Endothelial cell (in vitro differentiated cells): Measurements from ENCODE around the gene MMRN2. TPM values are rescaled to one million over a fixed set of nuclear protein-coding genes. Genes with fewer than 3 reads are reported as not detected.

Experiments used
- DNase-seq: peaks from one replicate; pipeline ENCODE4 v3.0.0; 2021; ENCODE audit warnings: low spot score
- H3K27ac Mint-ChIP-seq: one replicate; pipeline ENCODE4 v1.8.0; 2021; ENCODE audit warnings: mixed read lengths, inconsistent platforms; ENCODE audit not compliant: unreplicated experiment
- H3K27me3 Mint-ChIP-seq: one replicate; pipeline ENCODE4 v1.8.0; 2021; ENCODE audit warnings: mild to moderate bottlenecking, moderate library complexity, mixed read lengths, inconsistent platforms; ENCODE audit not compliant: unreplicated experiment
- H3K36me3 Mint-ChIP-seq: one replicate; pipeline ENCODE4 v1.8.0; 2021; ENCODE audit warnings: mild to moderate bottlenecking, low read depth, mixed read lengths, inconsistent platforms; ENCODE audit not compliant: unreplicated experiment
- H3K4me1 Mint-ChIP-seq: one replicate; pipeline ENCODE4 v1.8.0; 2021; ENCODE audit warnings: mild to moderate bottlenecking, mixed read lengths, inconsistent platforms; ENCODE audit not compliant: unreplicated experiment
- H3K4me3 Mint-ChIP-seq: one replicate; pipeline ENCODE4 v1.8.0; 2021; ENCODE audit warnings: mild to moderate bottlenecking, mixed read lengths, inconsistent platforms; ENCODE audit not compliant: unreplicated experiment
- H3K9me3 Mint-ChIP-seq: one replicate; pipeline ENCODE4 v1.8.0; 2021; ENCODE audit warnings: mixed read lengths, inconsistent platforms; ENCODE audit not compliant: unreplicated experiment
- total RNA-seq: library from RNA; stranded (reverse); fragmentation: NEBNext Ultra II Directional; extraction: Animal tissue kit (Norgen Biotek cat#: 25700); gene quantifications from one replicate; pipeline ENCODE4 v1.2.1, GENCODE V29; 2021; ENCODE audit not compliant: unreplicated experiment
- TF ChIP-seq, protein P1 (sequence below): fragments of 200-600 bp; sonication (generic); IDR thresholded peaks from one replicate; pipeline ENCODE4 v1.5.0; 2021; ENCODE audit warnings: antibody characterized with exemption; ENCODE audit not compliant: unreplicated experiment

Gene MMRN2
- total RNA-seq, 1 donor from 2014 or later = 563 TPM

GRCh38 chr10:86929468-86930380 is 27.7 kb downstream of the MMRN2 start:
- no peaks in the 10 kb centered on the region for H3K9me3 Mint-ChIP-seq
- H3K4me1 Mint-ChIP-seq = no peaks in the 10 kb centered on the region
- no peak overlapping the region for H3K4me3 Mint-ChIP-seq
- H3K27me3 Mint-ChIP-seq = peaks cover 4% of the 10 kb centered on the region
- TF ChIP-seq, protein P1, sequence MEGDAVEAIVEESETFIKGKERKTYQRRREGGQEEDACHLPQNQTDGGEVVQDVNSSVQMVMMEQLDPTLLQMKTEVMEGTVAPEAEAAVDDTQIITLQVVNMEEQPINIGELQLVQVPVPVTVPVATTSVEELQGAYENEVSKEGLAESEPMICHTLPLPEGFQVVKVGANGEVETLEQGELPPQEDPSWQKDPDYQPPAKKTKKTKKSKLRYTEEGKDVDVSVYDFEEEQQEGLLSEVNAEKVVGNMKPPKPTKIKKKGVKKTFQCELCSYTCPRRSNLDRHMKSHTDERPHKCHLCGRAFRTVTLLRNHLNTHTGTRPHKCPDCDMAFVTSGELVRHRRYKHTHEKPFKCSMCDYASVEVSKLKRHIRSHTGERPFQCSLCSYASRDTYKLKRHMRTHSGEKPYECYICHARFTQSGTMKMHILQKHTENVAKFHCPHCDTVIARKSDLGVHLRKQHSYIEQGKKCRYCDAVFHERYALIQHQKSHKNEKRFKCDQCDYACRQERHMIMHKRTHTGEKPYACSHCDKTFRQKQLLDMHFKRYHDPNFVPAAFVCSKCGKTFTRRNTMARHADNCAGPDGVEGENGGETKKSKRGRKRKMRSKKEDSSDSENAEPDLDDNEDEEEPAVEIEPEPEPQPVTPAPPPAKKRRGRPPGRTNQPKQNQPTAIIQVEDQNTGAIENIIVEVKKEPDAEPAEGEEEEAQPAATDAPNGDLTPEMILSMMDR = no peak
- peaks cover 18% of the 10 kb centered on the region for H3K36me3 Mint-ChIP-seq
- no peak overlapping the region for H3K27ac Mint-ChIP-seq
- DNase-seq = no peak

DNA sequence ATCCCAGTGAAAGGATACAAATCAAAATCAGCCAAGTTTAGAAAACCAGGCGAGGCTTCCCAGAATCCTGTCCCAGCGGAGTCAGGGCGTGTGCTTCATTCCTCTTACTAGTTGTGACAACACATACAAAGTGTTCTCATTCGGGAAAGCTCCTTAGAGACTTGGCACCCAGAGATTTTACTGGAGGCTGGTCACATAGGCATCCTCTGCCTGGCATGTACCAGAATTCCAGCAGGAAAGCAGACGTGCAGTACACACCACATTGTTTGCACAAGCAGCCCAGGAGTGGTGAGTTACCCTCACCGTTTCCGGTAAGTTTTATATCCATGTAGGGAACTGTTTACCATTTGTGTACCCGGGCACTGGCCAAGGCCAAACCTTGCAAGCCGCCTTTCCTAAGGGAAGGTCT is 34.9 kb downstream of the MMRN2 start:
- TF ChIP-seq, protein P1 = no peak
- Mint-ChIP-seq H3K9me3 (no peaks in the 10 kb centered on the region), H3K4me3 (no peak overlapping the region), H3K4me1 (no peaks in the 10 kb centered on the region), H3K36me3 (no peaks in the 10 kb centered on the region), H3K27me3 (no peaks in the 10 kb centered on the region), H3K27ac (no peak overlapping the region)
- no peak for DNase-seq

DNA sequence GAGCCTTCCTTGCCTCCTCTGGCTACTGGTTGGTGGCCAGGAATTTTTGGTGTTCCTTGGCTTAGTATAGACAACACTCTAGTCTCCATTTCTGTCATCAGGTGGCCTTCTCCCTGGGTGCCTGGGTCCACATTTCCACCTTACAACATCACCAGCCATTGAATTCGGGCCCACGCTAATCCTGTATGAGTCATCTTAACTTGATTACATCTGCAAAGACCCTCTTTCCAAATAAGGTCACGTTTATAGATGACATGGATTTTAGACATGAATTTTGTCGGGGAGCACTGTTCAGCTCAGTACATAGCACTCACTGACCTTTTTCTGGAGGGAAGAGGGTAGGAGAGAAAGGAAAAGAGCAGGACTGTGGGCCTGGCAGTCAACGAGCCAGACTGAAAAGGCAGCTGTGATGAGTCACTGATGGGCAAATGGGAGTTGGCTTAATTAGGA is 39.4 kb downstream of the MMRN2 start:
- no peaks in the 10 kb centered on the region for H3K4me1 Mint-ChIP-seq
- TF ChIP-seq, protein P1 = no peak
- H3K27me3 Mint-ChIP-seq = no peaks in the 10 kb centered on the region
- no peaks in the 10 kb centered on the region for H3K36me3 Mint-ChIP-seq
- no peak for DNase-seq
- no peak overlapping the region for H3K27ac Mint-ChIP-seq
- no peak overlapping the region for H3K4me3 Mint-ChIP-seq
- no peaks in the 10 kb centered on the region for H3K9me3 Mint-ChIP-seq

GRCh38 chr10:86914734-86915133 is 42.7 kb downstream of the MMRN2 start:
- Mint-ChIP-seq H3K9me3 (no peaks in the 10 kb centered on the region), H3K27ac (no peak overlapping the region), H3K4me3 (no peak overlapping the region), H3K36me3 (no peaks in the 10 kb centered on the region), H3K4me1 (no peaks in the 10 kb centered on the region), H3K27me3 (no peaks in the 10 kb centered on the region)
- TF ChIP-seq, protein P1 = no peak
- no peak for DNase-seq

GRCh38 chr10:86905429-86905828 is 52.0 kb downstream of the MMRN2 start:
- no peaks in the 10 kb centered on the region for H3K9me3 Mint-ChIP-seq
- H3K27ac Mint-ChIP-seq = no peak overlapping the region
- no peaks in the 10 kb centered on the region for H3K4me1 Mint-ChIP-seq
- no peak for DNase-seq
- TF ChIP-seq, protein P1 = no peak
- no peak overlapping the region for H3K4me3 Mint-ChIP-seq
- H3K36me3 Mint-ChIP-seq = peaks cover 15% of the 10 kb centered on the region
- H3K27me3 Mint-ChIP-seq = no peaks in the 10 kb centered on the region
